Dedifferentiated amniotic fluid mesenchymal stem cell (primary cell): ENCODE results near the gene ACP4.

Source experiments
- DNase-seq: peaks from one replicate; pipeline ENCODE4 v3.0.0-alpha.2; 2016; ENCODE audit errors: extremely low spot score

ACP4 gene

GRCh38 chr19:50822661-50823208 is 32.5 kb downstream of the ACP4 start:
- DNase-seq = peak; percentile 6

- peak; percentile 11 for DNase-seq
Observed at GRCh38 chr19:50823389-50824042, 33.3 kb downstream of the ACP4 start, which contains the start of gene KLK1. Gene KLK1, minus strand, starts transcription at chr19:50823787. Its CDS starts 39 bp downstream, at chr19:50823748.

GRCh38 chr19:50826492-50827240 is 36.5 kb downstream of the ACP4 start:
- DNase-seq = peak; percentile 13

GRCh38 chr19:50827476-50827875 is 37.3 kb downstream of the ACP4 start:
- no peak for DNase-seq

- DNase-seq = no peak
Observed at GRCh38 chr19:50829801-50830200, 39.6 kb downstream of the ACP4 start.

GRCh38 chr19:50830266-50831025 is 40.2 kb downstream of the ACP4 start:
- DNase-seq = peak; percentile 12

- DNase-seq = peak; percentile 4
Observed at GRCh38 chr19:50831026-50831396, 40.8 kb downstream of the ACP4 start.

- DNase-seq = peak; percentile 7
Observed at GRCh38 chr19:50832666-50833065, 42.5 kb downstream of the ACP4 start.

GRCh38 chr19:50833117-50833801 is 43.0 kb downstream of the ACP4 start, which contains the start of gene KLK15:
Gene KLK15, minus strand, starts transcription at chr19:50833574. Its CDS starts 2,082 bp downstream, at chr19:50831492.
- peak; percentile 8 for DNase-seq

- peak; percentile 9 for DNase-seq
Observed at GRCh38 chr19:50833802-50834167, 43.6 kb downstream of the ACP4 start.

- DNase-seq = peak; percentile 11
Observed at GRCh38 chr19:50835103-50835784, 45.0 kb downstream of the ACP4 start.

GRCh38 chr19:50835785-50836542 is 45.7 kb downstream of the ACP4 start:
- DNase-seq = no peak

- DNase-seq = no peak
Observed at GRCh38 chr19:50836543-50837195, 46.5 kb downstream of the ACP4 start.

- no peak for DNase-seq
Observed at GRCh38 chr19:50837300-50837699, 47.1 kb downstream of the ACP4 start.

GRCh38 chr19:50838239-50838638 is 48.0 kb downstream of the ACP4 start:
- DNase-seq = no peak

GRCh38 chr19:50839712-50840655 is 49.8 kb downstream of the ACP4 start:
- DNase-seq = no peak

- no peak for DNase-seq
Observed at GRCh38 chr19:50842130-50842529, 51.9 kb downstream of the ACP4 start.

- no peak for DNase-seq
Observed at GRCh38 chr19:50843205-50843604, 53.0 kb downstream of the ACP4 start.
